ENCODE results near the gene UVRAG. TPM values are rescaled to one million over a fixed set of nuclear protein-coding genes. Genes with fewer than 3 reads are reported as not detected.

The UVRAG gene
- total and polyA plus RNA-seq, 2 of the 13 experiments (the other 11 are each of a cell fraction or from before 2014, with no cell fraction given): 9.7 to 17.3 TPM

- in situ Hi-C loops (cut with HindIII; ENCODE audit: extremely low pct_ligation_motif_present, low pct_unique_long_range_greater_than_20kb) (no loop called here), intact Hi-C loops (cut with micrococcal nuclease; ENCODE audit: unreplicated experiment) (no loop called here)
- no TSS peak for BruUV-seq (replicated peaks)
- CTCF ChIA-PET (ENCODE audit: low intra/inter-chr PET ratio, low total read pairs): no interaction called here
- Histone ChIP-seq H3K4me3 (replicated peaks in 1 of 3; ENCODE audit: insufficient read depth in 1 of 3, low read depth in 2 of 3, low read length in 3 of 3) (no peak overlapping the region), H2AFZ (ENCODE audit: low read length) (no peak overlapping the region), H3K9me3 (ENCODE audit: low read length) (no peaks in the 10 kb centered on the region), H3K4me1 (ENCODE audit: insufficient read depth, low read length) (no peaks in the 10 kb centered on the region), H3K9ac (ENCODE audit: insufficient read depth, low read depth, low read length) (no peak overlapping the region), H3K27ac (ENCODE audit: extremely low read length, insufficient read depth, low read length) (no peak overlapping the region), H3K27me3 (ENCODE audit: control insufficient read depth in 1 of 2, insufficient read depth in 2 of 2, low read length in 2 of 2) (no peaks in the 10 kb centered on the region), H3K79me2 (ENCODE audit: insufficient read depth, low read length) (peaks cover 19% of the 10 kb centered on the region), H3K36me3 (replicated peaks in 1 of 2; ENCODE audit: control insufficient read depth in 1 of 2, insufficient read depth in 2 of 2, low read length in 2 of 2) (peaks cover 0 to 8% of the 10 kb centered on the region in 2 experiments; a peak in 2 of 5 replicates), H3K4me2 (ENCODE audit: low read depth, low read length) (no peak overlapping the region), H4K20me1 (ENCODE audit: insufficient read depth, low read length) (no peaks in the 10 kb centered on the region)
- no peak for TF ChIP-seq AGO1 (IDR thresholded peaks at IDR 0.05; ENCODE audit: low read depth, low read length, poor library complexity, severe bottlenecking)
- TF ChIP-seq ZEB1 (IDR thresholded peaks at IDR 0.05; ENCODE audit: insufficient replicate concordance, low read depth): no peak
- TF ChIP-seq RBAK (CRISPR knock-in tag; IDR thresholded peaks at IDR 0.05): no peak
- TF ChIP-seq ZMYM4 (CRISPR knock-in tag; IDR thresholded peaks at IDR 0.05): no peak
- TF ChIP-seq HIVEP1 (CRISPR knock-in tag; IDR thresholded peaks at IDR 0.05): no peak
- no peak for TF ChIP-seq IRF1 (CRISPR knock-in tag; IDR thresholded peaks at IDR 0.05; ENCODE audit: low read depth)
- TF ChIP-seq SMYD3 (CRISPR knock-in tag; IDR thresholded peaks at IDR 0.05): no peak
- TF ChIP-seq FOSL1 (CRISPR knock-in tag; IDR thresholded peaks at IDR 0.05; ENCODE audit: borderline replicate concordance): no peak
- no peak for TF ChIP-seq ZNF441 (CRISPR knock-in tag; IDR thresholded peaks at IDR 0.05; ENCODE audit: borderline replicate concordance)
- no peak for TF ChIP-seq FOXK1 (CRISPR knock-in tag; IDR thresholded peaks at IDR 0.05; ENCODE audit: borderline replicate concordance, low read depth)
- WGBS (ENCODE audit: low lambda C conversion rate): 98% methylated on average over 3 of the region's 3 CpGs
- DNase-seq (ENCODE audit: low spot score) (no peak), ATAC-seq (no peak), FAIRE-seq (no peak)
- POLR2A ChIA-PET: no interaction called here
These were observed 21.4 kb downstream of the UVRAG start for GRCh38 chr11:75836417-75836816.

Data from HepG2 (cell line).